ENCODE data around the gene RBM33. TPM values are rescaled to one million over a fixed set of nuclear protein-coding genes. Genes with fewer than 3 reads are reported as not detected.

Gene RBM33
- total and polyA plus RNA-seq, 2 of the 13 experiments (the other 11 are each of a cell fraction or from before 2014, with no cell fraction given) = 12.4 to 28.9 TPM

DNA sequence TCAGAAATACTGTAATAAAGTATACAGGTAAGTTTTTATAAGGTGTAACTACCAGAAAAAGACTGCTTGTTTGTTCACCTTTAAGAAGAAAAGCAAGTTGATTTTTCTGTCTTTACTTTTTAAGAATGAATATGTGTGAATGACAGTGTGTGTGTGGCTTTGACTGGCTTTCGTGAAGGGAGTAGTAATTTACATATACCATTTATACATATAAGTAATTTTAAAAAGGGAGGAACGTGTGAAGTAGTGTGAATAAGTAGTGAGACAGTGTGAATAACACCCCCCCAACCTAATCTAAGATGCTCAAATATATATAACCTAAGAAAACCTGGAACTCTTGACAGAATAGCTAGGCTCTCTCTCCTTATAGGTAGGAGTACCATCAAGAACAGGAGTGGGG, 33.2 kb downstream of the RBM33 start:
- no TSS peak for BruUV-seq (replicated peaks)
- Histone ChIP-seq H3K4me2 (ENCODE audit: low read depth, low read length) (no peak overlapping the region), H3K27me3 (ENCODE audit: control insufficient read depth in 1 of 2, insufficient read depth in 2 of 2, low read length in 2 of 2) (no peaks in the 10 kb centered on the region), H3K36me3 (replicated peaks in 1 of 2; ENCODE audit: control insufficient read depth in 1 of 2, insufficient read depth in 2 of 2, low read length in 2 of 2) (peaks cover 6 to 29% of the 10 kb centered on the region in 2 experiments; a peak in 4 of 5 replicates), H3K9me3 (ENCODE audit: low read length) (no peaks in the 10 kb centered on the region), H3K4me1 (ENCODE audit: insufficient read depth, low read length) (peaks cover 45% of the 10 kb centered on the region), H3K79me2 (ENCODE audit: insufficient read depth, low read length) (peaks cover 59% of the 10 kb centered on the region), H3K27ac (ENCODE audit: extremely low read length, insufficient read depth, low read length) (no peak overlapping the region), H4K20me1 (ENCODE audit: insufficient read depth, low read length) (no peaks in the 10 kb centered on the region; the same call in 1 of the 2 replicates), H3K9ac (ENCODE audit: insufficient read depth, low read depth, low read length) (no peak overlapping the region), H2AFZ (ENCODE audit: low read length) (no peak overlapping the region), H3K4me3 (replicated peaks in 1 of 3; ENCODE audit: insufficient read depth in 1 of 3, low read depth in 2 of 3, low read length in 3 of 3) (no peak overlapping the region)
- ChIA-PET CTCF (ENCODE audit: low intra/inter-chr PET ratio, low total read pairs) (no interaction called here), POLR2A (no interaction called here)
- in situ Hi-C loops (cut with HindIII; ENCODE audit: extremely low pct_ligation_motif_present, low pct_unique_long_range_greater_than_20kb) (no loop called here), intact Hi-C loops (cut with micrococcal nuclease; ENCODE audit: unreplicated experiment) (no loop called here)
- TF ChIP-seq TBL1XR1 (IDR thresholded peaks at IDR 0.05; ENCODE audit: borderline replicate concordance, low read length, partially characterized antibody) = no peak
- TF ChIP-seq, protein P1, sequence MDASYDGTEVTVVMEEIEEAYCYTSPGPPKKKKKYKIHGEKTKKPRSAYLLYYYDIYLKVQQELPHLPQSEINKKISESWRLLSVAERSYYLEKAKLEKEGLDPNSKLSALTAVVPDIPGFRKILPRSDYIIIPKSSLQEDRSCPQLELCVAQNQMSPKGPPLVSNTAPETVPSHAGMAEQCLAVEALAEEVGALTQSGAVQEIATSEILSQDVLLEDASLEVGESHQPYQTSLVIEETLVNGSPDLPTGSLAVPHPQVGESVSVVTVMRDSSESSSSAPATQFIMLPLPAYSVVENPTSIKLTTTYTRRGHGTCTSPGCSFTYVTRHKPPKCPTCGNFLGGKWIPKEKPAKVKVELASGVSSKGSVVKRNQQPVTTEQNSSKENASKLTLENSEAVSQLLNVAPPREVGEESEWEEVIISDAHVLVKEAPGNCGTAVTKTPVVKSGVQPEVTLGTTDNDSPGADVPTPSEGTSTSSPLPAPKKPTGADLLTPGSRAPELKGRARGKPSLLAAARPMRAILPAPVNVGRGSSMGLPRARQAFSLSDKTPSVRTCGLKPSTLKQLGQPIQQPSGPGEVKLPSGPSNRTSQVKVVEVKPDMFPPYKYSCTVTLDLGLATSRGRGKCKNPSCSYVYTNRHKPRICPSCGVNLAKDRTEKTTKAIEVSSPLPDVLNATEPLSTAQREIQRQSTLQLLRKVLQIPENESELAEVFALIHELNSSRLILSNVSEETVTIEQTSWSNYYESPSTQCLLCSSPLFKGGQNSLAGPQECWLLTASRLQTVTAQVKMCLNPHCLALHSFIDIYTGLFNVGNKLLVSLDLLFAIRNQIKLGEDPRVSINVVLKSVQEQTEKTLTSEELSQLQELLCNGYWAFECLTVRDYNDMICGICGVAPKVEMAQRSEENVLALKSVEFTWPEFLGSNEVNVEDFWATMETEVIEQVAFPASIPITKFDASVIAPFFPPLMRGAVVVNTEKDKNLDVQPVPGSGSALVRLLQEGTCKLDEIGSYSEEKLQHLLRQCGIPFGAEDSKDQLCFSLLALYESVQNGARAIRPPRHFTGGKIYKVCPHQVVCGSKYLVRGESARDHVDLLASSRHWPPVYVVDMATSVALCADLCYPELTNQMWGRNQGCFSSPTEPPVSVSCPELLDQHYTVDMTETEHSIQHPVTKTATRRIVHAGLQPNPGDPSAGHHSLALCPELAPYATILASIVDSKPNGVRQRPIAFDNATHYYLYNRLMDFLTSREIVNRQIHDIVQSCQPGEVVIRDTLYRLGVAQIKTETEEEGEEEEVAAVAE (CRISPR knock-in tag; IDR thresholded peaks at IDR 0.05; ENCODE audit: borderline replicate concordance) = no peak
- WGBS (ENCODE audit: low lambda C conversion rate) = 96% methylated on average over 2 of the region's 2 CpGs
- DNase-seq (ENCODE audit: low spot score) = no peak
- FAIRE-seq = no peak
- no peak for ATAC-seq

DNA sequence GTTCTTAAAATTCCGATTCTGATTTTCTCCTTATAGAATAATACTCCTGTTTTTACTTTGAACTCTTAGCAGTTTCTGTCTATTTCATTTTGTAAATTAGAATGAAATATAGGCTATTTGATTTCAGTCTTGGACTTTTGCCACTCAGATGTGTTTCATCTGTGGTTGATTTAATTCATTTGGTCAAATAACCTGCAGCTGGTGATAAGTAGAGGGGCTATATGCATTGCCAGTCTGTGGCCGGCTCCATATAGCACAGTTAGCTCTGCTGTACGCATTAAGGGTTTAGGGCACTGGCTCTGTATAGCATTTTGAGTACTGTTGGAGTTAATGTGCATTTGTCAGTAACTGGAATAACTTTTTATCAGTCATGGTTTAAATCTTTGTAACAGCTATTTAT, 35.7 kb downstream of the RBM33 start:
- H2AFZ ChIP-seq (ENCODE audit: low read length) = no peak overlapping the region
- H3K4me1 ChIP-seq (ENCODE audit: insufficient read depth, low read length) = peaks cover 69% of the 10 kb centered on the region
- no TSS peak for BruUV-seq (replicated peaks)
- H3K4me3 ChIP-seq (replicated peaks in 1 of 3; ENCODE audit: insufficient read depth in 1 of 3, low read depth in 2 of 3, low read length in 3 of 3) = no peak overlapping the region
- H3K4me2 ChIP-seq (ENCODE audit: low read depth, low read length) = no peak overlapping the region
- intact Hi-C loops (cut with micrococcal nuclease; ENCODE audit: unreplicated experiment) (loop anchor here (5.0 kb wide), 1 partner anchor 83 kb away; no protein-coding TSS in a partner anchor), in situ Hi-C loops (cut with HindIII; ENCODE audit: extremely low pct_ligation_motif_present, low pct_unique_long_range_greater_than_20kb) (no loop called here)
- H3K79me2 ChIP-seq (ENCODE audit: insufficient read depth, low read length) = peaks cover 66% of the 10 kb centered on the region
- no peaks in the 10 kb centered on the region for H3K9me3 ChIP-seq (ENCODE audit: low read length)
- whole genome bisulfite sequencing (ENCODE audit: low lambda C conversion rate) = over 99% methylated on average over 3 of the region's 3 CpGs
- H3K36me3 ChIP-seq (replicated peaks in 1 of 2; ENCODE audit: control insufficient read depth in 1 of 2, insufficient read depth in 2 of 2, low read length in 2 of 2) = peaks cover 7 to 32% of the 10 kb centered on the region in 2 experiments
- no peaks in the 10 kb centered on the region for H3K27me3 ChIP-seq (ENCODE audit: control insufficient read depth in 1 of 2, insufficient read depth in 2 of 2, low read length in 2 of 2)
- no peak for ATAC-seq
- H3K9ac ChIP-seq (ENCODE audit: insufficient read depth, low read depth, low read length) = no peak overlapping the region
- no peak for DNase-seq (ENCODE audit: low spot score)
- no peak overlapping the region for H3K27ac ChIP-seq (ENCODE audit: extremely low read length, insufficient read depth, low read length)
- ChIA-PET POLR2A (interaction anchor here (1.7 kb wide), 1 partner anchor 61 kb away, joined by 6 read pairs; no protein-coding TSS in a partner anchor), CTCF (ENCODE audit: low intra/inter-chr PET ratio, low total read pairs) (no interaction called here)
- H4K20me1 ChIP-seq (ENCODE audit: insufficient read depth, low read length) = peaks cover 6% of the 10 kb centered on the region; the same call in 1 of the 2 replicates
- no peak for FAIRE-seq
- TF ChIP-seq ZFY (CRISPR knock-in tag; IDR thresholded peaks at IDR 0.05) (no peak), MAFG (CRISPR knock-in tag; IDR thresholded peaks at IDR 0.05) (no peak), POGZ (CRISPR knock-in tag; IDR thresholded peaks at IDR 0.05) (no peak), ZNF674 (CRISPR knock-in tag; IDR thresholded peaks at IDR 0.05; ENCODE audit: low read depth) (no peak), ZNF121 (CRISPR knock-in tag; IDR thresholded peaks at IDR 0.05) (no peak), ZNF724P (CRISPR knock-in tag; IDR thresholded peaks at IDR 0.05; ENCODE audit: borderline replicate concordance) (no peak), JUN (CRISPR knock-in tag; IDR thresholded peaks at IDR 0.05) (no peak)
- TF ChIP-seq, protein P2, sequence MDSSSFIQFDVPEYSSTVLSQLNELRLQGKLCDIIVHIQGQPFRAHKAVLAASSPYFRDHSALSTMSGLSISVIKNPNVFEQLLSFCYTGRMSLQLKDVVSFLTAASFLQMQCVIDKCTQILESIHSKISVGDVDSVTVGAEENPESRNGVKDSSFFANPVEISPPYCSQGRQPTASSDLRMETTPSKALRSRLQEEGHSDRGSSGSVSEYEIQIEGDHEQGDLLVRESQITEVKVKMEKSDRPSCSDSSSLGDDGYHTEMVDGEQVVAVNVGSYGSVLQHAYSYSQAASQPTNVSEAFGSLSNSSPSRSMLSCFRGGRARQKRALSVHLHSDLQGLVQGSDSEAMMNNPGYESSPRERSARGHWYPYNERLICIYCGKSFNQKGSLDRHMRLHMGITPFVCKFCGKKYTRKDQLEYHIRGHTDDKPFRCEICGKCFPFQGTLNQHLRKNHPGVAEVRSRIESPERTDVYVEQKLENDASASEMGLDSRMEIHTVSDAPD (CRISPR knock-in tag; IDR thresholded peaks at IDR 0.05) = no peak
- TF ChIP-seq, protein P3, sequence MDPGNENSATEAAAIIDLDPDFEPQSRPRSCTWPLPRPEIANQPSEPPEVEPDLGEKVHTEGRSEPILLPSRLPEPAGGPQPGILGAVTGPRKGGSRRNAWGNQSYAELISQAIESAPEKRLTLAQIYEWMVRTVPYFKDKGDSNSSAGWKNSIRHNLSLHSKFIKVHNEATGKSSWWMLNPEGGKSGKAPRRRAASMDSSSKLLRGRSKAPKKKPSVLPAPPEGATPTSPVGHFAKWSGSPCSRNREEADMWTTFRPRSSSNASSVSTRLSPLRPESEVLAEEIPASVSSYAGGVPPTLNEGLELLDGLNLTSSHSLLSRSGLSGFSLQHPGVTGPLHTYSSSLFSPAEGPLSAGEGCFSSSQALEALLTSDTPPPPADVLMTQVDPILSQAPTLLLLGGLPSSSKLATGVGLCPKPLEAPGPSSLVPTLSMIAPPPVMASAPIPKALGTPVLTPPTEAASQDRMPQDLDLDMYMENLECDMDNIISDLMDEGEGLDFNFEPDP (CRISPR knock-in tag; conservative IDR thresholded peaks at IDR 0.05) = no peak
